K562 treated with DMSO at 1 percent for 12 hours (cell line): ENCODE data around the gene PRRX1. TPM values are rescaled to one million over a fixed set of nuclear protein-coding genes. Genes with fewer than 3 reads are reported as not detected.

Experiments used
- total RNA-seq: library from RNA; unstranded; fragments of 300-600 nt; gene quantifications from 2 replicates; pipeline ENCODE4 v1.2.3, GENCODE V29; 2022; ENCODE audit not compliant: insufficient read depth

PRRX1 gene
- not detected in 2 replicates for total RNA-seq

GRCh38 chr1:170664093-170664827, at the start of gene PRRX1:
Gene PRRX1, plus strand, starts transcription at chr1:170664131. Its CDS starts 88 bp downstream, at chr1:170664219.

Other genes starting within 250 kb of the PRRX1 start
- 3.7 and 7.3 TPM in 2 replicates for gene GORAB, start 132.0 kb upstream of the PRRX1 start, total RNA-seq